GM23248 (cell line): ENCODE measurements around the gene ZBTB46.

Experiments used
- EZH2 ChIP-seq: fragments of 200-600 bp; sonication (generic); IDR thresholded peaks from 2 replicates; pipeline ENCODE4 v1.6.1; 2018; ENCODE audit warnings: antibody characterized with exemption, mild to moderate bottlenecking; ENCODE audit not compliant: insufficient read depth, poor library complexity, severe bottlenecking
- EZH2phosphoT487 ChIP-seq: fragments of 200-600 bp; sonication (generic); IDR thresholded peaks from 2 replicates; pipeline ENCODE4 v1.6.1; 2018; ENCODE audit warnings: antibody characterized with exemption, moderate library complexity, mild to moderate bottlenecking, low read depth; ENCODE audit not compliant: insufficient read depth

GRCh38 chr20:63741676-63742380, 89.2 kb downstream of the ZBTB46 start:
- no peak for TF ChIP-seq EZH2
- TF ChIP-seq EZH2phosphoT487 = no peak
